ENCODE measurements around the gene ZFC3H1. TPM values are rescaled to one million over a fixed set of nuclear protein-coding genes. Genes with fewer than 3 reads are reported as not detected.

Gene ZFC3H1
- total and polyA plus RNA-seq, 2 donors (not counting 3 experiments of a cell fraction or from before 2014, with no cell fraction given): 23.6 to 60.4 TPM

GRCh38 chr12:71585218-71585617 is 78.4 kb downstream of the ZFC3H1 start:
- no peaks in the 10 kb centered on the region for H3K36me3 ChIP-seq (ENCODE audit: control insufficient read depth in 2 of 2, extremely low read depth in 1 of 2, insufficient read depth in 2 of 2, low read length in 2 of 2)
- TF ChIP-seq GATA2 (IDR thresholded peaks at IDR 0.05; ENCODE audit: insufficient read depth, insufficient read length, low read depth, low read length) (no peak), CTCF (IDR thresholded peaks at IDR 0.05; ENCODE audit: extremely low read depth in 1 of 2, insufficient read depth in 1 of 2, low read depth in 1 of 2, low read length in 2 of 2) (no peak), POLR2AphosphoS5 (IDR thresholded peaks at IDR 0.05; ENCODE audit: insufficient read depth, low read depth, low read length) (no peak), JUN (IDR thresholded peaks at IDR 0.05; ENCODE audit: borderline replicate concordance, insufficient read depth, insufficient read length, low read depth) (no peak), MYC (IDR thresholded peaks at IDR 0.05; ENCODE audit: low read depth, low read length) (no peak), FOS (IDR thresholded peaks at IDR 0.05; ENCODE audit: borderline replicate concordance, insufficient read depth, low read length) (no peak), EZH2 (IDR thresholded peaks at IDR 0.05; ENCODE audit: borderline replicate concordance, low read depth, low read length, severe bottlenecking) (no peak), POLR2A (IDR thresholded peaks at IDR 0.05; ENCODE audit: low read depth, low read length) (no peak), MAX (IDR thresholded peaks at IDR 0.05; ENCODE audit: insufficient read depth, insufficient read length) (no peak)
- intact Hi-C loops (cut with micrococcal nuclease) (no loop called here), dilution Hi-C loops (cut with MboI; ENCODE audit: extremely low pct_ligation_motif_present, low sequenced_read_pairs) (no loop called here)
- DNase-seq (ENCODE audit: low read depth, low spot score): no peak
- H3K9me1 ChIP-seq (replicated peaks; ENCODE audit: control insufficient read depth, extremely low read depth, insufficient read depth, low read length): no peaks in the 10 kb centered on the region
- no peak overlapping the region for H3K4me3 ChIP-seq (replicated peaks in 1 of 3; ENCODE audit: insufficient read depth in 1 of 3, low read depth in 1 of 3, low read length in 3 of 3)
- peaks cover 3 to 9% of the 10 kb centered on the region in 2 experiments for H3K27me3 ChIP-seq (ENCODE audit: control insufficient read depth in 2 of 2, insufficient read depth in 2 of 2, low read length in 2 of 2)
- H3K9ac ChIP-seq (replicated peaks; ENCODE audit: extremely low read depth, insufficient read depth, low read length): no peak overlapping the region
- no peaks in the 10 kb centered on the region for H3K79me2 ChIP-seq (ENCODE audit: control insufficient read depth, insufficient read depth, low read length)
- POLR2A ChIA-PET: no interaction called here
- H3K9me3 ChIP-seq (replicated peaks; ENCODE audit: control insufficient read depth, insufficient read depth, low read length): no peaks in the 10 kb centered on the region
- H2AFZ ChIP-seq (ENCODE audit: low read depth, low read length): no peak overlapping the region
- H3K4me1 ChIP-seq (ENCODE audit: control insufficient read depth, extremely low read depth, insufficient read depth, low read length): no peaks in the 10 kb centered on the region
- BruUV-seq (replicated peaks): no TSS peak
- no peak overlapping the region for H3K27ac ChIP-seq (ENCODE audit: insufficient read depth, low read depth, low read length)
- H3K4me2 ChIP-seq (ENCODE audit: insufficient read depth, low read length): no peak overlapping the region
- CTCF ChIA-PET: no interaction called here
- H4K20me1 ChIP-seq (replicated peaks; ENCODE audit: control insufficient read depth, extremely low read depth, insufficient read depth, low read length): no peaks in the 10 kb centered on the region
- no peak for FAIRE-seq
